GM21737 (cell line): ENCODE data around the gene SOCS7.

ENCODE experiments used
- ATAC-seq: cut with Tn5 transposase; IDR thresholded peaks from one replicate; pipeline ENCODE4 v1.9.1; 2021; ENCODE audit warnings: mild to moderate bottlenecking, moderate library complexity; ENCODE audit not compliant: unreplicated experiment

The SOCS7 gene

GRCh38 chr17:38336838-38337237, 14.8 kb upstream of the SOCS7 start:
- ATAC-seq, result no peak

- ATAC-seq, result no peak
Observed at GRCh38 chr17:38338053-38338452, 13.6 kb upstream of the SOCS7 start.

GRCh38 chr17:38338535-38338934, 13.1 kb upstream of the SOCS7 start:
- no peak for ATAC-seq

- ATAC-seq, result no peak
Observed at GRCh38 chr17:38339891-38340290, 11.8 kb upstream of the SOCS7 start.

GRCh38 chr17:38341035-38341721, 10.5 kb upstream of the SOCS7 start:
- no peak for ATAC-seq

- no peak for ATAC-seq
Observed at GRCh38 chr17:38342886-38343607, 8.6 kb upstream of the SOCS7 start.

GRCh38 chr17:38343608-38344419, 7.8 kb upstream of the SOCS7 start, which contains the start of gene GPR179:
Gene GPR179, minus strand, starts transcription at chr17:38343956. Its CDS starts 167 bp downstream, at chr17:38343789.
- ATAC-seq, result no peak

- no peak for ATAC-seq
Observed at GRCh38 chr17:38344420-38344745, 7.3 kb upstream of the SOCS7 start.

GRCh38 chr17:38345743-38346142, 5.9 kb upstream of the SOCS7 start:
- ATAC-seq, result no peak

- no peak for ATAC-seq
Observed at GRCh38 chr17:38349097-38349730, 2.4 kb upstream of the SOCS7 start.

- ATAC-seq, result no peak
Observed at GRCh38 chr17:38350035-38350434, 1.6 kb upstream of the SOCS7 start.

GRCh38 chr17:38352245-38353085, 821 bp downstream of the SOCS7 start:
- peak; percentile 2 for ATAC-seq

GRCh38 chr17:38353086-38353604, 1.5 kb downstream of the SOCS7 start:
- no peak for ATAC-seq

GRCh38 chr17:38353668-38354067, 2.0 kb downstream of the SOCS7 start:
- ATAC-seq, result no peak

GRCh38 chr17:38354466-38354865, 2.8 kb downstream of the SOCS7 start:
- ATAC-seq, result no peak

- no peak for ATAC-seq
Observed at GRCh38 chr17:38355251-38355650, 3.6 kb downstream of the SOCS7 start.

GRCh38 chr17:38357486-38358123, 6.0 kb downstream of the SOCS7 start:
- no peak for ATAC-seq

- ATAC-seq, result no peak
Observed at GRCh38 chr17:38358586-38359513, 7.2 kb downstream of the SOCS7 start.
